ENCODE data around the gene AGFG2. TPM values are rescaled to one million over a fixed set of nuclear protein-coding genes. Genes with fewer than 3 reads are reported as not detected.

AGFG2 gene
- total RNA-seq, 3 donors from 2014 or later (not counting 1 experiment from before 2014, with no cell fraction given): 21.5 to 32.6 (median 22.2) TPM

GRCh38 chr7:100584683-100585510 is 45.9 kb downstream of the AGFG2 start:
- peak overlapping the region; percentile 92 for H3K27ac ChIP-seq (ENCODE audit: low read length)
- peaks cover 0 to 7% of the 10 kb centered on the region in 2 donors for H3K27me3 Mint-ChIP-seq (ENCODE audit: low read depth in 2 of 2)
- DNase-seq (peak in 1 of 2 donors; percentile 41), ATAC-seq (no peak)
- H3K27ac Mint-ChIP-seq: peak overlapping the region; percentile 89 to 92
- H3K4me3 ChIP-seq (ENCODE audit: low read length): peak overlapping the region; percentile 97
- intact Hi-C loops (cut with micrococcal nuclease): loop anchor here (5.0 kb wide), 1 partner anchor 38 kb away; no protein-coding TSS in a partner anchor
- H3K9me3 ChIP-seq (ENCODE audit: control insufficient read depth, insufficient read depth, low read length): no peaks in the 10 kb centered on the region
- H3K36me3 Mint-ChIP-seq: no peaks in the 10 kb centered on the region
- H3K36me3 ChIP-seq (ENCODE audit: control insufficient read depth, insufficient read depth, low read length): peaks cover 27% of the 10 kb centered on the region
- peak overlapping the region; percentile 97 for H3K4me3 Mint-ChIP-seq
- peaks cover 48% of the 10 kb centered on the region for H3K4me1 ChIP-seq (ENCODE audit: control insufficient read depth, insufficient read depth, low read length)
- H3K9me3 Mint-ChIP-seq: no peaks in the 10 kb centered on the region
- WGBS (ENCODE audit: insufficient coverage): 1% methylated on average over 18 of the region's 20 CpGs
- H3K27me3 ChIP-seq (ENCODE audit: control insufficient read depth, insufficient read depth, low read length): peaks cover 2% of the 10 kb centered on the region
- TF ChIP-seq, protein P1, sequence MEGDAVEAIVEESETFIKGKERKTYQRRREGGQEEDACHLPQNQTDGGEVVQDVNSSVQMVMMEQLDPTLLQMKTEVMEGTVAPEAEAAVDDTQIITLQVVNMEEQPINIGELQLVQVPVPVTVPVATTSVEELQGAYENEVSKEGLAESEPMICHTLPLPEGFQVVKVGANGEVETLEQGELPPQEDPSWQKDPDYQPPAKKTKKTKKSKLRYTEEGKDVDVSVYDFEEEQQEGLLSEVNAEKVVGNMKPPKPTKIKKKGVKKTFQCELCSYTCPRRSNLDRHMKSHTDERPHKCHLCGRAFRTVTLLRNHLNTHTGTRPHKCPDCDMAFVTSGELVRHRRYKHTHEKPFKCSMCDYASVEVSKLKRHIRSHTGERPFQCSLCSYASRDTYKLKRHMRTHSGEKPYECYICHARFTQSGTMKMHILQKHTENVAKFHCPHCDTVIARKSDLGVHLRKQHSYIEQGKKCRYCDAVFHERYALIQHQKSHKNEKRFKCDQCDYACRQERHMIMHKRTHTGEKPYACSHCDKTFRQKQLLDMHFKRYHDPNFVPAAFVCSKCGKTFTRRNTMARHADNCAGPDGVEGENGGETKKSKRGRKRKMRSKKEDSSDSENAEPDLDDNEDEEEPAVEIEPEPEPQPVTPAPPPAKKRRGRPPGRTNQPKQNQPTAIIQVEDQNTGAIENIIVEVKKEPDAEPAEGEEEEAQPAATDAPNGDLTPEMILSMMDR (IDR thresholded peaks at IDR 0.05): no peak
- peaks cover 19 to 34% of the 10 kb centered on the region in 2 donors for H3K4me1 Mint-ChIP-seq

GRCh38 chr7:100585511-100586265 is 46.7 kb downstream of the AGFG2 start, which contains the start of gene LRCH4:
Gene LRCH4, minus strand, starts transcription at chr7:100586129. Its CDS starts 29 bp downstream, at chr7:100586100.
- H3K27me3 ChIP-seq (ENCODE audit: control insufficient read depth, insufficient read depth, low read length): peaks cover 3% of the 10 kb centered on the region
- Mint-ChIP-seq H3K4me3 (peak within 1 kb of the TSS; percentile 97), H3K27me3 (ENCODE audit: low read depth in 2 of 2) (peaks cover 6 to 14% of the 10 kb centered on the region in 2 donors), H3K4me1 (peaks cover 19 to 34% of the 10 kb centered on the region in 2 donors), H3K27ac (peak within 1 kb of the TSS; percentile 89 to 92), H3K9me3 (no peaks in the 10 kb centered on the region), H3K36me3 (no peaks in the 10 kb centered on the region)
- TF ChIP-seq, protein P1 (IDR thresholded peaks at IDR 0.05): no peak
- H3K4me3 ChIP-seq (ENCODE audit: low read length): peak within 1 kb of the TSS; percentile 97
- peak within 1 kb of the TSS; percentile 92 for H3K27ac ChIP-seq (ENCODE audit: low read length)
- under 1% methylated on average over 61 of the region's 61 CpGs for WGBS (ENCODE audit: insufficient coverage)
- H3K36me3 ChIP-seq (ENCODE audit: control insufficient read depth, insufficient read depth, low read length): peaks cover 19% of the 10 kb centered on the region
- peaks cover 48% of the 10 kb centered on the region for H3K4me1 ChIP-seq (ENCODE audit: control insufficient read depth, insufficient read depth, low read length)
- H3K9me3 ChIP-seq (ENCODE audit: control insufficient read depth, insufficient read depth, low read length): no peaks in the 10 kb centered on the region
- intact Hi-C loops (cut with micrococcal nuclease): loop anchor here (1.0 to 5.0 kb wide), 4 partner anchors 19 to 89 kb away; partner anchors contain the start of gene MOSPD3
- peak; percentile 66 to 76 for DNase-seq
- peak; percentile 14 to 22 (median 19) for ATAC-seq

DNA sequence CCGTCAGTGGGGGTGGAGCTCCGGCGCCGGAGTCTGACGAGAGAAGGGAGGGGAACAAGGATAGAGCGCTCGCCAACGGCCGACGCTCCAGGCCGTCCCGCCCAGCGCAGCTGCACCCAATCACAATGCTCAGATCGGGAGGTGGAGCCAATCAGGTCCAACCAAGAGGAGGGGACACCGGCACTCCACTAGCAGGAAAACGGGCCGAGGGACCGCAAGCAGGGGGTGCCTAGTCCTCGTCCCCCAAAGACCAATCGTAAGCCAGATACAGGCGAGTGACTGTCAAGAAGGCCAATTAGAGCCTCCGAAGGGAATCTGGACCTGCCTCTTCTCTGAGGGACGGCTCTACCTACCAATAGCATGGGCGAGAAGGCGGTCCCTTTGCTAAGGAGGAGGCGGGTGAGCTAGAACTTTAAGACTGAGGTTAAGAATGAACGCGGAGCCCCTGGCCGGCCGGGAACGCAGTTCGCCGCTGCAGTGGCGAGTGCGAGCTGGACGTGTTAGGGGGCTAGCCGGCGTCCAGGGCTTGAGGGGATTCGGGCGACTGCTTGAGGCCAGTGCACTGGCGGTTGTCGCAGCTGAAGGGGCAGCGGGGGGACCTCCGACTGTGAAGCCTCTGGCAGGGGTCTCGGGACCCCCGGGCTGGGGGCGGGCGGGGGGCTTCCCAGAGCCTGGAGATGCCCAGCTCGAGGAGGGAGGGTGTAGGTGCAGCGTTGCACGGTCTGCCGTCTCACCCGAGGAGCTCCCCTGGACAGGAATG is 47.4 kb downstream of the AGFG2 start, which contains the start of gene FBXO24:
FBXO24 (plus strand) TSS at position 63 of the 760 bp plus-strand sequence; CDS start at position 361, 298 bp downstream.
- peaks cover 7 to 14% of the 10 kb centered on the region in 2 donors for H3K27me3 Mint-ChIP-seq (ENCODE audit: low read depth in 2 of 2)
- no peaks in the 10 kb centered on the region for H3K9me3 Mint-ChIP-seq
- H3K4me1 ChIP-seq (ENCODE audit: control insufficient read depth, insufficient read depth, low read length): peaks cover 45% of the 10 kb centered on the region
- intact Hi-C loops (cut with micrococcal nuclease): loop anchor here (1.0 to 5.0 kb wide), 4 partner anchors 18 to 88 kb away; partner anchors contain the start of gene MOSPD3
- ATAC-seq: peak; percentile 78 to 94 (median 84)
- H3K27ac ChIP-seq (ENCODE audit: low read length): peak within 1 kb of the TSS; percentile 92
- H3K4me3 Mint-ChIP-seq: peak within 1 kb of the TSS; percentile 97
- peak; percentile 99 to 100 for DNase-seq
- peaks cover 3% of the 10 kb centered on the region for H3K27me3 ChIP-seq (ENCODE audit: control insufficient read depth, insufficient read depth, low read length)
- peaks cover 12% of the 10 kb centered on the region for H3K36me3 ChIP-seq (ENCODE audit: control insufficient read depth, insufficient read depth, low read length)
- no peaks in the 10 kb centered on the region for H3K9me3 ChIP-seq (ENCODE audit: control insufficient read depth, insufficient read depth, low read length)
- H3K27ac Mint-ChIP-seq: peak within 1 kb of the TSS; percentile 89 to 92
- H3K4me3 ChIP-seq (ENCODE audit: low read length): peak within 1 kb of the TSS; percentile 97
- no peaks in the 10 kb centered on the region for H3K36me3 Mint-ChIP-seq
- WGBS (ENCODE audit: insufficient coverage): under 1% methylated on average over 53 of the region's 53 CpGs
- peaks cover 19 to 34% of the 10 kb centered on the region in 2 donors for H3K4me1 Mint-ChIP-seq
- TF ChIP-seq, protein P1 (IDR thresholded peaks at IDR 0.05): no peak
